HCT116 (cell line): ENCODE results near the gene COL2A1.

Experiments used
- EZH2 ChIP-seq: fragments of 200-600 bp; sonication (generic); IDR thresholded peaks from 2 replicates; pipeline ENCODE4 v1.6.1; 2017; ENCODE audit warnings: antibody characterized with exemption, mixed run types
- EZH2phosphoT487 ChIP-seq: fragments of 200-600 bp; IDR thresholded peaks from 2 replicates; pipeline ENCODE4 v1.6.1; 2018; ENCODE audit warnings: antibody characterized with exemption, borderline replicate concordance
- POLR2A ChIP-seq: IDR thresholded peaks from 2 replicates; pipeline ENCODE4 v1.7.0; 2011; ENCODE audit warnings: borderline replicate concordance; ENCODE audit not compliant: insufficient read depth, insufficient read length; ENCODE audit errors: extremely low read depth
- TCF7L2 ChIP-seq: IDR thresholded peaks from 2 replicates; pipeline ENCODE4 v1.7.0; 2011; ENCODE audit warnings: borderline replicate concordance, inconsistent platforms; ENCODE audit not compliant: insufficient read depth, insufficient read length; ENCODE audit errors: extremely low read depth
- YY1 ChIP-seq: IDR thresholded peaks from 2 replicates; pipeline ENCODE4 v1.6.1; 2011; ENCODE audit warnings: low read length, low read depth, moderate library complexity, mild to moderate bottlenecking; ENCODE audit not compliant: insufficient replicate concordance; ENCODE audit errors: extremely low read depth
- TF ChIP-seq, protein P1 (sequence below): IDR thresholded peaks from 2 replicates; pipeline ENCODE4 v1.6.1; 2012; ENCODE audit warnings: low read depth
- TF ChIP-seq, protein P2 (sequence below), 3 experiments: fragments of 200-600 bp in 1 of 3; sonication (generic) in 1 of 3; IDR thresholded peaks in 2 of 3; conservative IDR thresholded peaks in 1 of 3; 2 replicates each; pipeline ENCODE4 v1.5.1; 2012 to 2017; ENCODE audit warnings: low read depth in 2 of 3, low read length in 2 of 3, antibody characterized with exemption in 1 of 3, borderline replicate concordance in 1 of 3, control low read depth in 1 of 3, mild to moderate bottlenecking in 1 of 3, mixed read lengths in 1 of 3, mixed run types in 1 of 3, moderate library complexity in 1 of 3; ENCODE audit not compliant: insufficient read depth in 1 of 3

DNA sequence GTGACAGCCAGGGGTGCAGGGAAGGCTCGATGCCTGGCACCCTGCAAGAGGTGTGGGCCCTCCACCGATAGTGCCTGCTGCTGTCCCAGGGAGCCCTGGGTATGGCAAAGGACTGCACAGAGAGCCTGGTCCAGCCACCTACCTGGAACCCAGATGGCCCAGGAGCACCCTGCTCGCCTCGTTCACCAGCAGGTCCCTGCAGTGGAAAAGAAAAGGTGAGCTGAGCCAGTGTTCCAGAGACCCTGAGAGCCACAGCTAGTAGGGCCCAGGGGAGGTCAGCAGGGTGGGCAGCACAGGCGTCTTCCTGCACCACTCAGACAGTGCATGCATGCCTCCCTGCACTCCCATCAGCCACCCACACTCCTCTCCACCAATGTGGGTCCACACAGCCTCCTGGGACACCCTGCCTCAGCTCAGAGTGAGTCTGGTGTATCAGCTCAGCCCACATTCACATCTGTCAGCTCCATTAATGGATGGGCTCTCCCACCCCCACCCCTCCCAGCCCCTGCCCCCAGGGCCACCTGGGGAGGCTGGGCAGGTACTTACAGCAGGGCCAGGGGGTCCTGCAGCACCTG, 20.6 kb downstream of the COL2A1 start:
- TF ChIP-seq, protein P1, sequence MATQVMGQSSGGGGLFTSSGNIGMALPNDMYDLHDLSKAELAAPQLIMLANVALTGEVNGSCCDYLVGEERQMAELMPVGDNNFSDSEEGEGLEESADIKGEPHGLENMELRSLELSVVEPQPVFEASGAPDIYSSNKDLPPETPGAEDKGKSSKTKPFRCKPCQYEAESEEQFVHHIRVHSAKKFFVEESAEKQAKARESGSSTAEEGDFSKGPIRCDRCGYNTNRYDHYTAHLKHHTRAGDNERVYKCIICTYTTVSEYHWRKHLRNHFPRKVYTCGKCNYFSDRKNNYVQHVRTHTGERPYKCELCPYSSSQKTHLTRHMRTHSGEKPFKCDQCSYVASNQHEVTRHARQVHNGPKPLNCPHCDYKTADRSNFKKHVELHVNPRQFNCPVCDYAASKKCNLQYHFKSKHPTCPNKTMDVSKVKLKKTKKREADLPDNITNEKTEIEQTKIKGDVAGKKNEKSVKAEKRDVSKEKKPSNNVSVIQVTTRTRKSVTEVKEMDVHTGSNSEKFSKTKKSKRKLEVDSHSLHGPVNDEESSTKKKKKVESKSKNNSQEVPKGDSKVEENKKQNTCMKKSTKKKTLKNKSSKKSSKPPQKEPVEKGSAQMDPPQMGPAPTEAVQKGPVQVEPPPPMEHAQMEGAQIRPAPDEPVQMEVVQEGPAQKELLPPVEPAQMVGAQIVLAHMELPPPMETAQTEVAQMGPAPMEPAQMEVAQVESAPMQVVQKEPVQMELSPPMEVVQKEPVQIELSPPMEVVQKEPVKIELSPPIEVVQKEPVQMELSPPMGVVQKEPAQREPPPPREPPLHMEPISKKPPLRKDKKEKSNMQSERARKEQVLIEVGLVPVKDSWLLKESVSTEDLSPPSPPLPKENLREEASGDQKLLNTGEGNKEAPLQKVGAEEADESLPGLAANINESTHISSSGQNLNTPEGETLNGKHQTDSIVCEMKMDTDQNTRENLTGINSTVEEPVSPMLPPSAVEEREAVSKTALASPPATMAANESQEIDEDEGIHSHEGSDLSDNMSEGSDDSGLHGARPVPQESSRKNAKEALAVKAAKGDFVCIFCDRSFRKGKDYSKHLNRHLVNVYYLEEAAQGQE: no peak
- TF ChIP-seq EZH2phosphoT487: no peak
- TF ChIP-seq EZH2: no peak
- TF ChIP-seq, protein P2, sequence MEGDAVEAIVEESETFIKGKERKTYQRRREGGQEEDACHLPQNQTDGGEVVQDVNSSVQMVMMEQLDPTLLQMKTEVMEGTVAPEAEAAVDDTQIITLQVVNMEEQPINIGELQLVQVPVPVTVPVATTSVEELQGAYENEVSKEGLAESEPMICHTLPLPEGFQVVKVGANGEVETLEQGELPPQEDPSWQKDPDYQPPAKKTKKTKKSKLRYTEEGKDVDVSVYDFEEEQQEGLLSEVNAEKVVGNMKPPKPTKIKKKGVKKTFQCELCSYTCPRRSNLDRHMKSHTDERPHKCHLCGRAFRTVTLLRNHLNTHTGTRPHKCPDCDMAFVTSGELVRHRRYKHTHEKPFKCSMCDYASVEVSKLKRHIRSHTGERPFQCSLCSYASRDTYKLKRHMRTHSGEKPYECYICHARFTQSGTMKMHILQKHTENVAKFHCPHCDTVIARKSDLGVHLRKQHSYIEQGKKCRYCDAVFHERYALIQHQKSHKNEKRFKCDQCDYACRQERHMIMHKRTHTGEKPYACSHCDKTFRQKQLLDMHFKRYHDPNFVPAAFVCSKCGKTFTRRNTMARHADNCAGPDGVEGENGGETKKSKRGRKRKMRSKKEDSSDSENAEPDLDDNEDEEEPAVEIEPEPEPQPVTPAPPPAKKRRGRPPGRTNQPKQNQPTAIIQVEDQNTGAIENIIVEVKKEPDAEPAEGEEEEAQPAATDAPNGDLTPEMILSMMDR (IDR thresholded peaks at IDR 0.05 in 2 of 3, conservative IDR thresholded peaks at IDR 0.05 in 1 of 3; ENCODE audit: borderline replicate concordance in 1 of 3, insufficient read depth in 1 of 3, low read depth in 2 of 3, low read length in 2 of 3): no peak
- no peak for TF ChIP-seq TCF7L2
- no peak for TF ChIP-seq POLR2A
- TF ChIP-seq YY1: no peak
